ENCODE results near the gene TREH.

The TREH gene

GRCh38 chr11:118677977-118678376 is 1.5 kb downstream of the TREH start:
- no peak overlapping the region for H2AFZ ChIP-seq (ENCODE audit: low read length)
- no peak overlapping the region for H3K4me2 ChIP-seq (ENCODE audit: low read depth, low read length, poor library complexity, severe bottlenecking)
- H3K4me3 ChIP-seq (ENCODE audit: low read length, poor library complexity, severe bottlenecking) = no peak overlapping the region
- H3K36me3 ChIP-seq (ENCODE audit: insufficient read depth, low read length) = no peaks in the 10 kb centered on the region
- no peaks in the 10 kb centered on the region for H3K9me3 ChIP-seq (ENCODE audit: insufficient read depth, low read depth, low read length)
- H3K27me3 ChIP-seq (ENCODE audit: insufficient read depth, low read length, poor library complexity, severe bottlenecking) = no peaks in the 10 kb centered on the region
- H3K79me2 ChIP-seq (ENCODE audit: insufficient read depth, low read length) = no peaks in the 10 kb centered on the region
- no peaks in the 10 kb centered on the region for H3K9me2 ChIP-seq (replicated peaks; ENCODE audit: low read depth, low read length)
- no peak overlapping the region for H3K9ac ChIP-seq (ENCODE audit: low read depth, low read length, poor library complexity, severe bottlenecking)
- no peaks in the 10 kb centered on the region for H3K4me1 ChIP-seq (ENCODE audit: insufficient read depth, low read length, poor library complexity, severe bottlenecking)
- no peak for TF ChIP-seq EZH2phosphoT487 (IDR thresholded peaks at IDR 0.05; ENCODE audit: borderline replicate concordance)
- TF ChIP-seq CTCF (conservative IDR thresholded peaks at IDR 0.05; ENCODE audit: low read length) = no peak
- no peaks in the 10 kb centered on the region for H3F3A ChIP-seq (ENCODE audit: low read depth)
- no peaks in the 10 kb centered on the region for H4K20me1 ChIP-seq (ENCODE audit: insufficient read depth, low read length, poor library complexity, severe bottlenecking)

DNA sequence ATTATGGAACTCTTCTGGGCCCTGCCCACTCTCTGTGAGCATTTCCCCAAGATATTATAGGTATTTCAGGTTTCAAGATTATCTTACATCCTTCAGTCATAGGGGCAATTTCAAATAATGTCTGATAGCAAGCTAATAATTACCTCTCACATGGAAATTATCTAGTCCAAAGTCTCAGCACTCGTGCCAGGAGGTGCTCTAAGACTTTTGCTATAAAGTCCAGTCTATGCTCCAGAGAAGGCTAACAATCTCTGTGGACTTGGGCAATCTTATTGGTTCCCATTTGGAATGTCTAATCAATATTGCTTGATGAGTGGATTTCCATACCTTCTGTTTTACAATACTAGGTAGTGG is 5.4 kb downstream of the TREH start:
- no peak for TF ChIP-seq EZH2phosphoT487 (IDR thresholded peaks at IDR 0.05; ENCODE audit: borderline replicate concordance)
- no peak for TF ChIP-seq CTCF (conservative IDR thresholded peaks at IDR 0.05; ENCODE audit: low read length)
- Histone ChIP-seq H3K4me1 (ENCODE audit: insufficient read depth, low read length, poor library complexity, severe bottlenecking) (no peaks in the 10 kb centered on the region), H3F3A (ENCODE audit: low read depth) (no peaks in the 10 kb centered on the region), H3K36me3 (ENCODE audit: insufficient read depth, low read length) (no peaks in the 10 kb centered on the region), H2AFZ (ENCODE audit: low read length) (no peak overlapping the region), H3K9me2 (replicated peaks; ENCODE audit: low read depth, low read length) (no peaks in the 10 kb centered on the region), H4K20me1 (ENCODE audit: insufficient read depth, low read length, poor library complexity, severe bottlenecking) (no peaks in the 10 kb centered on the region), H3K27me3 (ENCODE audit: insufficient read depth, low read length, poor library complexity, severe bottlenecking) (no peaks in the 10 kb centered on the region), H3K9ac (ENCODE audit: low read depth, low read length, poor library complexity, severe bottlenecking) (no peak overlapping the region), H3K9me3 (ENCODE audit: insufficient read depth, low read depth, low read length) (no peaks in the 10 kb centered on the region), H3K4me3 (ENCODE audit: low read length, poor library complexity, severe bottlenecking) (no peak overlapping the region), H3K79me2 (ENCODE audit: insufficient read depth, low read length) (no peaks in the 10 kb centered on the region), H3K4me2 (ENCODE audit: low read depth, low read length, poor library complexity, severe bottlenecking) (no peak overlapping the region)

GRCh38 chr11:118673361-118674081 is 5.9 kb downstream of the TREH start:
- Histone ChIP-seq H3K4me1 (ENCODE audit: insufficient read depth, low read length, poor library complexity, severe bottlenecking) (no peaks in the 10 kb centered on the region), H3F3A (ENCODE audit: low read depth) (no peaks in the 10 kb centered on the region), H3K9ac (ENCODE audit: low read depth, low read length, poor library complexity, severe bottlenecking) (no peak overlapping the region), H3K9me3 (ENCODE audit: insufficient read depth, low read depth, low read length) (no peaks in the 10 kb centered on the region), H3K36me3 (ENCODE audit: insufficient read depth, low read length) (no peaks in the 10 kb centered on the region), H3K4me3 (ENCODE audit: low read length, poor library complexity, severe bottlenecking) (no peak overlapping the region), H3K27me3 (ENCODE audit: insufficient read depth, low read length, poor library complexity, severe bottlenecking) (no peaks in the 10 kb centered on the region), H3K4me2 (ENCODE audit: low read depth, low read length, poor library complexity, severe bottlenecking) (no peak overlapping the region), H4K20me1 (ENCODE audit: insufficient read depth, low read length, poor library complexity, severe bottlenecking) (no peaks in the 10 kb centered on the region), H2AFZ (ENCODE audit: low read length) (no peak overlapping the region), H3K9me2 (replicated peaks; ENCODE audit: low read depth, low read length) (no peaks in the 10 kb centered on the region), H3K79me2 (ENCODE audit: insufficient read depth, low read length) (no peaks in the 10 kb centered on the region)
- TF ChIP-seq EZH2phosphoT487 (IDR thresholded peaks at IDR 0.05; ENCODE audit: borderline replicate concordance) (no peak), CTCF (conservative IDR thresholded peaks at IDR 0.05; ENCODE audit: low read length) (no peak)

Data from Loucy (cell line).